Coronary artery (tissue), 2 donors: ENCODE measurements around the gene S100A4.
"Not testable (repeated sequence)": the region's sequence is repeated elsewhere in the genome, so short reads cannot be mapped to it uniquely, and the experiment has no call there.

Source experiments
- DNase-seq: peaks from one replicate; pipeline ENCODE4 v3.0.0-alpha.2; 2017; ENCODE audit warnings: low spot score
- H3K27ac ChIP-seq, 2 donors: fragments of 200-600 bp; sonication (generic); one replicate each; pipeline ENCODE4 v1.5.1; 2016 to 2019
- H3K4me3 ChIP-seq: fragments of 200-600 bp; sonication (generic); 2 replicates; pipeline ENCODE4 v1.5.1; 2016; ENCODE audit warnings: mild to moderate bottlenecking, moderate library complexity
- CTCF ChIP-seq: fragments of 200-600 bp; sonication (generic); IDR thresholded peaks from one replicate; pipeline ENCODE4 v1.5.1; 2019; ENCODE audit warnings: antibody characterized with exemption

The S100A4 gene

GRCh38 chr1:153567621-153568366 is 22.2 kb upstream of the S100A4 start:
- Histone ChIP-seq H3K4me3 (peak overlapping the region; percentile 59), H3K27ac (peak overlapping the region; percentile 99 to 100)
- no peak for DNase-seq
- TF ChIP-seq CTCF, result no peak

GRCh38 chr1:153566414-153567371 is 21.1 kb upstream of the S100A4 start:
- DNase-seq, result peak; percentile 99
- H3K4me3 ChIP-seq, result peak overlapping the region; percentile 57
- no peak for TF ChIP-seq CTCF

GRCh38 chr1:153565529-153566374 is 20.1 kb upstream of the S100A4 start, which contains the start of gene S100A2:
Gene S100A2 (minus strand): TSS chr1:153565844. CDS start chr1:153563877, 1,967 bp downstream.
- TF ChIP-seq CTCF, result no peak
- peak within 1 kb of the TSS; percentile 57 for H3K4me3 ChIP-seq

More at GRCh38 chr1:153566414-153567371, 21.1 kb upstream of the S100A4 start:
- peak overlapping the region; percentile 99 to 100 for H3K27ac ChIP-seq

GRCh38 chr1:153563991-153564390 is 18.4 kb upstream of the S100A4 start:
- H3K27ac ChIP-seq, result no peak overlapping the region

More at GRCh38 chr1:153565529-153566374, 20.1 kb upstream of the S100A4 start, which contains the start of gene S100A2:
- peak within 1 kb of the TSS; percentile 99 to 100 for H3K27ac ChIP-seq
- DNase-seq, result peak; percentile 83

GRCh38 chr1:153563483-153563901 is 17.9 kb upstream of the S100A4 start:
- Histone ChIP-seq H3K27ac (no peak overlapping the region), H3K4me3 (no peak overlapping the region)
- TF ChIP-seq CTCF, result no peak
- DNase-seq, result no peak

More at GRCh38 chr1:153563991-153564390, 18.4 kb upstream of the S100A4 start:
- DNase-seq, result no peak
- TF ChIP-seq CTCF, result no peak
- H3K4me3 ChIP-seq, result no peak overlapping the region

GRCh38 chr1:153562021-153562420 is 16.4 kb upstream of the S100A4 start:
- H3K4me3 ChIP-seq, DNase-seq, H3K27ac ChIP-seq: not testable (repeated sequence)
